GM10847 (cell line): ENCODE measurements around the gene ST3GAL5.

Source experiments
- POLR2A ChIP-seq: IDR thresholded peaks from 2 replicates; pipeline ENCODE4 v1.6.1; 2011; ENCODE audit not compliant: insufficient read length; ENCODE audit errors: extremely low read depth

Gene ST3GAL5

GRCh38 chr2:85888684-85889626 is at the start of gene ST3GAL5:
TSS of gene ST3GAL5 (minus strand) at chr2:85888990. CDS start at chr2:85888905, 85 bp downstream.
- TF ChIP-seq POLR2A = no peak

GRCh38 chr2:85938456-85938855 is 49.7 kb upstream of the ST3GAL5 start:
- no peak for TF ChIP-seq POLR2A

DNA sequence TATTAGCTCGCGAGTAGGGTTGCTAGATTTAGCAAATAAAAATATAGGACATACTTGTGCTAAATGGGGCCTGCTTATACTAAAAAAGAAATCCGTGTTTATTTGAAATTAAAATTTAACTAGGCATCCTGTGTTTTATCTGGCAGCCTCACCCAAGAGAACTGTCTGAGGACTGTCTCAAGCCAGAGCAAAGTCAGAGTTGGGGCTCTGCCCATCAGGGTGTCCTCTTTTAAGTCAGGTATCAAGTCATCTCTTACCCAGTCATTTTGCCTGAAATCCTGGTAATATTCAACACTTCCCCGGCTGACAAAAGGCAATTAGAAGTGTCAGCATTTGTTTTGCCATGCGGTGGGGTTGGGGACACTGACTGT is 48.3 kb upstream of the ST3GAL5 start:
- no peak for TF ChIP-seq POLR2A

GRCh38 chr2:85936421-85937068 is 47.8 kb upstream of the ST3GAL5 start:
- TF ChIP-seq POLR2A = no peak

DNA sequence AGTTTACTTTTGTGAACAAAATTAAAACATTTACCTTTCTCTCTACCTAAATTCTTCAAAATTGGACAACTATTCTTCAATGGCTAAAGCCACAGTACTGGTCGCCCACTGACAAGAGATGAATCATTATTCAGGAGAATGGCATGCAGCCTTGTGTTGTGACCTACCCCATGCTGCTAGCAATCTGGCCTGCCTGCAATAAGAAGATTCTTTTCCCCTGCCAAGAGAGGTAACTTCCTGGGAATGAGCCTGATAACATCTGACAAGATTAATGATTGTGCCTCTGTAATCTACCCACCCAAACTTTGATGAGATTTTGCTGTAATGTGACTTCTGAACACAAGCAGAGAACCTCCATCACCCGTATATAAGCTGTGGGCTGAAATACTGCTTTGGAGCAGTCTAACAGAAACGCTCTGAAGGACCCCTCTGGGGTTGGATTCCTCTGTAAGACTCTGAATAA is 47.0 kb upstream of the ST3GAL5 start:
- TF ChIP-seq POLR2A = no peak

DNA sequence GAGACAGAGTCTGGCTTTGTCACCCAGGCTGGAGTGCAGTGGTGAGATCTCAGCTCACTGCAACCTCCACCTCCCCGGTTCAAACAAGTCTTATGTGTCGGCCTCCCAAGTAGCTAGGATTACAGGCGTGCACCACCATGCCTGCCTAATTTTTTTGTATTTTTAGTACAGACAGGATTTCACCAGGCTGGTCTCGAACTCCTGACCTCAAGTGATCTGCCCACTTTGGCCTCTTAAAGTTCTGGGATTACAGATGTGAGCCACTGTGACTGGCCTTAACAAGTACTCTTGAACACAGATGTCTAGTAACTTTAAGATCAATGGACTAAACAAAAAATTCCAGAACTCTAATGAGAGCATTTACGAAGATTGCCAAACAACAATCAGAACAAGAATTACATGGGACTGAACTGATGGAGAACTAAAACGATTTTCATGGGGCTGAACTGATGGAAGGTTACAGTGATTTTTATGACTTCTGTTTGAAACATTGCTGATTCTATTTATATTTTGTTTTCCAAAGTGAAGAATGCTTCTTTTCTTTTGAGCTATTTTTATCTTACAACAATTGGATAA is 46.5 kb upstream of the ST3GAL5 start:
- TF ChIP-seq POLR2A = no peak

GRCh38 chr2:85933753-85934594 is 45.2 kb upstream of the ST3GAL5 start:
- no peak for TF ChIP-seq POLR2A

DNA sequence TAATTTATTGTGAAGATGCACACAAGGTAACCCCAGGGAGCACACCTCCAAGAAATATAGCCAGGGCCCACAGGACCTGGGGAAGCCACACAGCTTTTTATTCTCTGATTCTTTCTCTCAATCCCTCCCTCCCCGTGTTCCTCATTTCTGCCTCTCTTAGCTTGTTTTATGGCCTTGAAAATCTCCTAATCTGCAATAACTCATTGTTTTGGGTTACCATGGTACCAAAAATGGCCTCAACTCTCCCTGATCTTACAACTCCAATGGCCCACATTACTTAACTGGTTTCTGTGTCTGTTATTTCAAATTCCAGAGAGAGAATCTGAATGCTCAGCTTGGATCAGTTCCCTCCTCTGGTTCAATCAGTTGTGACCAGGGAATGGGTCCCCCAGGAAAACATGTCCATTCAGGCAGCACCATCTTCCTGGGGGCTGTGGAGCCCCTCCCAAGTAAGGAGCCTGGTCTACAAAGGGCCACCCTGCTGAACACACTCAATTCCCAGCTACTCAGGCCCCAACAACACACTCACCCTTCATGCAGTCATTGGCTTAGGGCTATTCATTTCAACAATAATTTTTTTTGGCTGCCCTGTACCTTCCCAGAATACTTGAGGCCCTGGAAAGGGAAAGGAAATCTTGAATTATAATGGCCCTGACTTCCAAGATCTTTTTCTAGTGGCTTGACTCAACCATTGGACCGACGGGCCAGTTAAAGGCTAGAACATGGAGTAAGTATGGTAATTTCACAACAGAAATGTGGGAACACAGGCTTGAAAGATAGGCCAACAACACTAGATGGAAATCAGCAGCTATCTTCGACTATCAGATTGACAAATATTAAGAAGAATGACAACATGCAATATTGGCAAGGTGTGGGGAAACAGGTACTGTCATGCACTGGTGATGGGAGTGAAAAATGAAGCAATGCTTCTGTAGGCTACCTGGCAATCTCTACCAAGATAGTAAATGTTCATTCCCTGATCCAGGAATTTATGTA is 41.6 kb upstream of the ST3GAL5 start:
- no peak for TF ChIP-seq POLR2A

DNA sequence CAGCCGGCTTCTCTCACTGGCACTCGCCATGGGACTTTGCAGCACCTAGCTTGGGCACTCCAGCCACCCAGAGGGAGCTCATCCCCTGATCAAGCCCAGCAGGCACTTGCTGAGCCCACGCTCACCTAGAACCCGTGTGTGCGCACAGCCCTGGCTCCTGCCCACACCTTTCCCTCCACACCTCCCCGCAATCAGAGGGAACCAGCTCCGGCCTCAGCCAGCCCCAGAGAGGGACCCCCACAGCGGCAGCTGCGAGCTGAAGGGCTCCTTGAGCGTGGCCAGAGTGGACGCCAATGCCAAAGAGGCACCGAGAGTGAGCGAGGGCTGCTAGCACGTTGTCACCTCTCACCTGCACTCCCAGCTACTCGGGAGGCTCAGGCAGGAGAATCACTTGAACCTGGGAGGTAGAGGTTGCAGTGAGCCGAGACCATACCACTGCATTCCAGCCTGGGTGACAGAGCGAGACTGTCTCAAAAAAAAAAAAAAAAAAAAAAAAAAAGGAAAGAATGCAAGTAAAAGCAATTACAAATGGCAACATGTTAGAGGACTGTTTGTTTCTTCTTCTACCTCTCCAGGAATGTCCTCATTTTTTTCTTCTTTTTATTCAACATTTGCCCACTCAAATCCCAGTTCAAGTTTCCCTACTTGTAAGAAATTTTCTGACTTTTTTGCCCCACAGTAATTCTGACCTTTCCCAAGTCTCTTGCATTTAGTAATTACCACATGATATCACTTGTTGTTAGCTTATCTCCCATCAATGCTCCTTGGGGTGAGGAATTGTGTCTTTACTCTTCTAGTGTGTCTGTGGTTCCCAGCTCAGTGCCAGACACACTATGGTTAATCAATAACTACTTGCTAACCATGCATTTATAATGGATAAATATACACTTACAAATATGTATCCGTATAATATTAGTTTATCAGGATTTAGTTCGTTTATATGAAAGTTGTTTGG is 40.6 kb upstream of the ST3GAL5 start:
- TF ChIP-seq POLR2A = no peak

DNA sequence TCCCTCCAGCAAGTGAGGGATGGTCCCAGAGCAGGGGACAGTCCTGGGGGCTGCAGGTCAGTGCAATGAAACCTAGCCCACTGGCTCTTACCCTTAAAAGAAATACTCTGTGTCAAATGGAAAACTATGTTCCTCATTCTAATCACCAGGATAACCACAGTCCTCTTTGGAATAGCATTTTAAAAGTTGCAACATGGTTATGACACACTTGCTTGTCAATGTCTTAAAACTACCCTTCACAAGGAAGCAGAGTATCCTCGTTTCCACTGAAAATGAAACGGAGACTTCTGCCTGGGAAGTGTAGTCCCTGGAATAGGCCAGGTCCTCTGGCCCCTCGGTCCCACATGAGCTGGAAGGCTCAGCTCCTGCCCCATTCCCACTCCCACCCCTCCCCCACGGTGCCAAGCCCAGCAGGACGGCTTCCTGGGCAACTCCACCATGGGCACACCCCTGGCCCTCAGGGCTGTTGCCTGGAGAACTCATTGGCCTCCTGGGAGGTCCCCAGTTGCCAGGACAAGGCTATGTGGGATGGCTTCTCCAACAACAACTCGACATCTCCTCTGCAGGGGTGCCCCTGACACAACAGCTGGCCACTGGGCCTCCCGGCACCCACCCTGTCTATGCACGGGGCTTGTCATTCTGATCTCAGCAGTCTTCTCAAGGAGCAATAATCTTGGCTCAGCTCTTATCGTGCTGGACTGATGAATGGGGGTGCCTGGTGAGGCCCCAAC is 38.3 kb upstream of the ST3GAL5 start:
- TF ChIP-seq POLR2A = no peak

- TF ChIP-seq POLR2A = no peak
These were observed 37.7 kb upstream of the ST3GAL5 start for GRCh38 chr2:85926526-85926925.

GRCh38 chr2:85925216-85925671 is 36.5 kb upstream of the ST3GAL5 start:
- no peak for TF ChIP-seq POLR2A
